NCI-H2081 (cell line): ENCODE data around the gene LILRB5.
A peak's percentile ranks its signal among the peaks of the same experiment; 100 is the strongest.
"Not testable (repeated sequence)": the region's sequence is repeated elsewhere in the genome, so short reads cannot be mapped to it uniquely, and the experiment has no call there.

Source experiments
- DNase-seq, 2 experiments: peaks; one replicate each; lab custom pipeline; 2025; lab: John Stamatoyannopoulos, UW

LILRB5 gene

GRCh38 chr19:54242234-54242633, 14.8 kb downstream of the LILRB5 start:
- not testable (repeated sequence) for DNase-seq

- not testable (repeated sequence) for DNase-seq
These were observed 16.4 kb downstream of the LILRB5 start for GRCh38 chr19:54240372-54241336.

- not testable (repeated sequence) for DNase-seq
These were observed 17.3 kb downstream of the LILRB5 start for GRCh38 chr19:54239491-54240371.

GRCh38 chr19:54233941-54234340, 23.1 kb downstream of the LILRB5 start:
- no peak for DNase-seq

GRCh38 chr19:54231077-54231931, 25.8 kb downstream of the LILRB5 start:
- peak; percentile 71 to 79 for DNase-seq

GRCh38 chr19:54230031-54230430, 27.0 kb downstream of the LILRB5 start:
- DNase-seq: no peak

DNA sequence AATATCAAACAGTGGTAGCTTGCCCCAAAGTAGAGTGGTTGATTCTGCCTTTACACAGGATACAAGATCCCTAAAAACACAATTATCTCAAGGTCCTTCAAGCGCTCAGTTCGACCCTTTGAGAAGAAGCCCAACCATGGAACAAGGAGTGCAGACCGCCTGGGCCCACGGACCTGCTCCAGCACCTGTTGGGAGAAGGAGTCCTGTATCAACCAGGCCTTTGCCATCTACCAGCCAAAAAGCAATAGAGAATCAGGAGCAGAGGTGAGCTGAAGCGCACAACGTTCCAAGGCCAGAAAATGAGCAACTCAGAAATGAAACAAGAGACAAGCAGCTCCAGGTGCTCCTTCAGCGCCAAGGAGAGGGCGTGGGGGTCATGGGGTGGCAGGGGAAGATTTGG, 27.9 kb downstream of the LILRB5 start:
- DNase-seq: no peak

- not testable (repeated sequence) for DNase-seq
These were observed 32.5 kb downstream of the LILRB5 start for GRCh38 chr19:54224619-54225018.

- DNase-seq: not testable (repeated sequence)
These were observed 33.2 kb downstream of the LILRB5 start for GRCh38 chr19:54223937-54224281.

- not testable (repeated sequence) for DNase-seq
These were observed 33.7 kb downstream of the LILRB5 start for GRCh38 chr19:54223277-54223936.

GRCh38 chr19:54222474-54223276, 34.4 kb downstream of the LILRB5 start, which contains the start of gene LILRB3:
Gene LILRB3, minus strand, starts transcription at chr19:54223007. Its CDS starts 31 bp downstream, at chr19:54222976.
- not testable (repeated sequence) for DNase-seq

- not testable (repeated sequence) for DNase-seq
These were observed 35.1 kb downstream of the LILRB5 start for GRCh38 chr19:54221947-54222346.

DNA sequence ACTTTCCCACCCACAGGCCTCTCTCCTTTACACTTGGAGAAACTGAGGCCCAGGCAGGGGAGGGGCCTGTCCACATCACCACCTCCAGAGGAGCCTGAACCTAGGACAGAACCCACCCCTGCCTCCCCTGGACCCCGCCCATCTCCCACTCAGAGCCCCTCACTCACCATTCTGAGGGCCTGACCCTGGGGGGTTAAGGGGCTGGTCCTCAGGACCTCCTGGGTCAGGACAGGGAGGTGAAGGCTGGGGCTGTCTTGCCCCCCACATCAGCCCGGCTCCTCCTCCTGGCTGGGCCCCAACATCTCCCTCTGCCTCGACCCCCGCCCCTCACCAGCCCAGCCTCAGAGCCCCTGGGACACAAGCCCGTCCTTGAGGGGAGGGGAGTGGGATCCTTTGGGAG, 37.4 kb downstream of the LILRB5 start:
- not testable (repeated sequence) for DNase-seq

DNA sequence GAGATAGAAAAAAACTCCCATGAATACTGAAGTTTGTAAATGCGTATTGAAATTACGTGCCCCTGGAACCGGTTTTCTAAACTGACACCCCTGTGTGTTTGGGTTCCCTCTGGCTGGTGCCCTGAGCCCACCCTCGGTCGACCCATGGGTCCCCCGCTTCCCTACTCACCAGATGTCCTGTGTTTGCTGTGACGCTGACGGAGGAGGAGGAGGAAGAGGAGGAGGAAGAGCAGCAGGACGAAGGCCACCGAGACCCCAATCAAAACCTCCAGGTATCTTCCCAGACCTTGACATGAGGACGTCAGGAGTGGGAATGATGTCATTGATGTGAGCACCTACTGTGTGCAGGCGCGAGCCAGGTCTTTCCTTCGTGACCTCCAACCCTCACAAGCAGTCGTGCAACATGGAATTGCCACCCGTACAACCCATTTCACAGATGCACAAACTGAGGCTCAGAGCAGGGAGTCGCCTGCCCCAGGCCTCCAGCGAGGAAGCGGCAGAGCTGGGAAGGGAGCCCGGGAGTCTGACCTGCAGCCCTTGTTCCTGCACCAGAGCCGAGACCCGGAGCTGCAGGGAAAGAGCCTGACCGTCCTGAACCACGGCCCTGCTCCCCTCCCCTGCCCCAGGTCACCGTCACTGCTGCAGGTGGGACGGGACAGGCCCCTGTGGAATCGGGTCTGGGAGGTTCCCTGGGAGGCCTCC, 38.0 kb downstream of the LILRB5 start:
- DNase-seq: no peak

DNA sequence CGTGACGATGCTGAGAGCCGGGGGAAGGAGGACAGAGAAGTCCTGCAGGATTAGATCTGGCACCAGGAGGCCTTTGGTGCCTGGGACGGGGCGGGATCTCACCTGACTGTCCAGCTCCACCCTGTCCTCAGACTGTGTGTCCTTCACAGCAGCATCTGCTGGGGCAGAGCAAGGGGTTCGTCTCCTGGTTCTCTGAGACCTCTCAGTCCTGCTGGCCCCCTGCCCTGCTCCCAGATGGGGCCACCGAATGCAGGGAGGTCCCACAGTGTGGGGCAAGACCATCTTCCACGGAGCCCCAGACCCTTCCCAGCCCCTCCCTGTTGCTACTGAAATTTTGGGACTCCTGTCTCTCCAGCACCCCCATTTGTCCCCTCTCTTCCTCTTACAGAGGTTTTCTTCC, 38.8 kb downstream of the LILRB5 start:
- DNase-seq: no peak

- not testable (repeated sequence) for DNase-seq
These were observed 39.4 kb downstream of the LILRB5 start for GRCh38 chr19:54217517-54218247.

- DNase-seq: no peak
These were observed 40.2 kb downstream of the LILRB5 start for GRCh38 chr19:54216869-54217268.

GRCh38 chr19:54214734-54215133, 42.3 kb downstream of the LILRB5 start:
- DNase-seq: not testable (repeated sequence)

DNA sequence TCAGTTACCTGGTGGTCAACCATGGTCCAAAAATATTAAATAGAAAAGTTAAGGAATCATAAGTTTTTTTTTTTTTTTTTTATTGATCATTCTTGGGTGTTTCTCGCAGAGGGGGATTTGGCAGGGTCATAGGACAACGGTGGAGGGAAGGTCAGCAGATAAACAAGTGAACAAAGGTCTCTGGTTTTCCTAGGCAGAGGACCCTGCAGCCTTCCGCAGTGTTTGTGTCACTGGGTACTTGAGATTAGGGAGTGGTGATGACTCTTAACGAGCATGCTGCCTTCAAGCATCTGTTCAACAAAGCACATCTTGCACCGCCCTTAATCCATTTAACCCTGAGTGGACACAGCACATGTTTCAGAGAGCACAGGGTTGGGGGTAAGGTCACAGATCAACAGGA, 42.9 kb downstream of the LILRB5 start:
- DNase-seq: not testable (repeated sequence)
